HEK293 (cell line): Measurements from ENCODE around the gene XKR7.

ENCODE experiments used
- CTCF ChIA-PET: fragments of 350-600 bp; formaldehyde crosslinking; extraction: SDS; loops from one replicate; lab custom pipeline; 2021; ENCODE audit warnings: antibody characterized with exemption; lab: Yijun Ruan, JAX
- POLR2A ChIA-PET: fragments of 300-600 bp; formaldehyde crosslinking; extraction: SDS; loops from one replicate; lab custom pipeline; 2020; ENCODE audit warnings: antibody characterized with exemption, inconsistent platforms; lab: Yijun Ruan, JAX
- H3K27ac ChIP-seq: fragments of 200-500 bp; sonication (Bioruptor generic); 2 replicates; pipeline ENCODE4 v1.5.1; 2014; ENCODE audit warnings: low read depth, low read length, control low read depth, inconsistent platforms; ENCODE audit errors: extremely low read depth
- H3K36me3 ChIP-seq, 2 experiments: fragments of 200-500 bp in 1 of 2; sonication (Bioruptor generic) in 1 of 2; 1 replicate in 1 of 2; 2 replicates in 1 of 2; pipeline ENCODE4 v1.5.1; 2014 to 2017; ENCODE audit warnings: inconsistent platforms in 2 of 2, low read length in 2 of 2; ENCODE audit not compliant: control insufficient read depth in 2 of 2, insufficient read depth in 1 of 2
- H3K4me1 ChIP-seq: fragments of 200-500 bp; sonication (Bioruptor generic); 2 replicates; pipeline ENCODE4 v1.5.1; 2014; ENCODE audit warnings: mild to moderate bottlenecking, low read length, inconsistent platforms; ENCODE audit not compliant: control insufficient read depth, insufficient read depth
- H3K4me3 ChIP-seq: 2 replicates; pipeline ENCODE4 v1.5.1; 2011; ENCODE audit warnings: low read depth, mild to moderate bottlenecking, control low read depth, low read length, moderate library complexity
- H3K9me3 ChIP-seq: fragments of 200-500 bp; sonication (Bioruptor generic); 2 replicates; pipeline ENCODE4 v1.5.1; 2014; ENCODE audit warnings: low read depth, low read length, inconsistent platforms; ENCODE audit not compliant: control insufficient read depth, insufficient read depth
- GLIS1 ChIP-seq: fragments of 450-650 bp; formaldehyde crosslinking; IDR thresholded peaks from 2 replicates; pipeline ENCODE4 v1.5.1; 2016; ENCODE audit warnings: missing biosample characterization, missing genetic modification characterization
- GLIS2 ChIP-seq: fragments of 450-650 bp; formaldehyde crosslinking; IDR thresholded peaks from 2 replicates; pipeline ENCODE4 v1.5.1; 2016; ENCODE audit warnings: missing biosample characterization, missing genetic modification characterization
- KLF17 ChIP-seq: fragments of 450-650 bp; formaldehyde crosslinking; IDR thresholded peaks from 2 replicates; pipeline ENCODE4 v1.5.1; 2016; ENCODE audit warnings: missing biosample characterization, missing genetic modification characterization
- PATZ1 ChIP-seq: fragments of 450-650 bp; formaldehyde crosslinking; IDR thresholded peaks from 2 replicates; pipeline ENCODE4 v1.5.1; 2016; ENCODE audit warnings: missing biosample characterization, missing genetic modification characterization
- PRDM10 ChIP-seq: fragments of 450-650 bp; formaldehyde crosslinking; IDR thresholded peaks from 2 replicates; pipeline ENCODE4 v1.5.1; 2016; ENCODE audit warnings: missing biosample characterization, missing genetic modification characterization
- ZBTB17 ChIP-seq: fragments of 450-650 bp; formaldehyde crosslinking; IDR thresholded peaks from 2 replicates; pipeline ENCODE4 v1.5.1; 2016; ENCODE audit warnings: missing biosample characterization, missing genetic modification characterization
- ZBTB48 ChIP-seq: fragments of 450-650 bp; formaldehyde crosslinking; IDR thresholded peaks from 2 replicates; pipeline ENCODE4 v1.5.1; 2016; ENCODE audit warnings: missing biosample characterization, missing genetic modification characterization
- ZIC2 ChIP-seq: fragments of 450-650 bp; formaldehyde crosslinking; IDR thresholded peaks from 2 replicates; pipeline ENCODE4 v1.5.1; 2016; ENCODE audit warnings: missing biosample characterization, missing genetic modification characterization
- ZNF133 ChIP-seq: fragments of 450-650 bp; formaldehyde crosslinking; IDR thresholded peaks from 2 replicates; pipeline ENCODE4 v1.5.1; 2016; ENCODE audit warnings: missing biosample characterization, missing genetic modification characterization
- ZNF341 ChIP-seq: fragments of 450-650 bp; formaldehyde crosslinking; IDR thresholded peaks from 2 replicates; pipeline ENCODE4; 2016; ENCODE audit warnings: low read depth, missing biosample characterization, missing genetic modification characterization
- ZNF426 ChIP-seq: fragments of 450-650 bp; formaldehyde crosslinking; IDR thresholded peaks from 2 replicates; pipeline ENCODE4 v1.5.1; 2017; ENCODE audit warnings: missing biosample characterization, missing genetic modification characterization, mild to moderate bottlenecking, inconsistent platforms, moderate library complexity
- ZNF629 ChIP-seq: fragments of 450-650 bp; formaldehyde crosslinking; IDR thresholded peaks from 2 replicates; pipeline ENCODE4 v1.5.1; 2017; ENCODE audit warnings: missing biosample characterization, missing genetic modification characterization
- ZNF707 ChIP-seq: fragments of 450-650 bp; formaldehyde crosslinking; IDR thresholded peaks from 2 replicates; pipeline ENCODE4 v1.5.1; 2016; ENCODE audit warnings: missing biosample characterization, missing genetic modification characterization
- ZSCAN23 ChIP-seq: fragments of 450-650 bp; formaldehyde crosslinking; IDR thresholded peaks from 2 replicates; pipeline ENCODE4 v1.5.1; 2016; ENCODE audit warnings: missing biosample characterization, missing genetic modification characterization
- ZXDB ChIP-seq: fragments of 450-650 bp; formaldehyde crosslinking; IDR thresholded peaks from 2 replicates; pipeline ENCODE4 v1.5.1; 2016; ENCODE audit warnings: missing biosample characterization, missing genetic modification characterization

XKR7 gene

GRCh38 chr20:32007787-32008616 is 40.1 kb downstream of the XKR7 start:
- no peak for TF ChIP-seq ZNF629
- peak; percentile 46 for TF ChIP-seq ZIC2 (tag by site-specific recombination)
- TF ChIP-seq ZBTB48: peak; percentile 73
- TF ChIP-seq ZNF341 (tag by site-specific recombination): peak; percentile 88
- TF ChIP-seq ZXDB (tag by site-specific recombination): no peak
- no peak for TF ChIP-seq ZNF707 (tag by site-specific recombination)
- TF ChIP-seq KLF17 (tag by site-specific recombination): peak; percentile 50; the same call in 1 of the 2 replicates
- TF ChIP-seq GLIS1 (tag by site-specific recombination): peak; percentile 74
- no peak for TF ChIP-seq ZNF426 (tag by site-specific recombination)
- 0 out of 2 replicates have a peak, but pooled peaks have one; percentile 38 for TF ChIP-seq GLIS2 (tag by site-specific recombination)
- no peak for TF ChIP-seq ZNF133 (tag by site-specific recombination)
- TF ChIP-seq PATZ1 (tag by site-specific recombination): no peak
- TF ChIP-seq PRDM10 (tag by site-specific recombination): 0 out of 2 replicates have a peak, but pooled peaks have one; percentile 25
- TF ChIP-seq ZBTB17 (tag by site-specific recombination): peak; percentile 78; the same call in 1 of the 2 replicates
- H3K9me3 ChIP-seq: no peaks in the 10 kb centered on the region
- H3K4me3 ChIP-seq: no peak overlapping the region
- CTCF ChIA-PET: interaction anchor here (0.7 to 1.6 kb wide), 4 partner anchors 10 to 445 kb away, joined by 3 to 8 read pairs (median 4); no protein-coding TSS in a partner anchor
- no peaks in the 10 kb centered on the region for H3K36me3 ChIP-seq
- POLR2A ChIA-PET: no interaction called here
- H3K27ac ChIP-seq: no peak overlapping the region; the same call in 1 of the 2 replicates
- peaks cover 8% of the 10 kb centered on the region for H3K4me1 ChIP-seq

GRCh38 chr20:32009564-32009963 is 41.6 kb downstream of the XKR7 start:
- CTCF ChIA-PET: no interaction called here
- POLR2A ChIA-PET: no interaction called here
- Histone ChIP-seq H3K4me1 (peaks cover 8% of the 10 kb centered on the region), H3K36me3 (no peaks in the 10 kb centered on the region), H3K27ac (no peak overlapping the region), H3K4me3 (no peak overlapping the region)
- no peak for TF ChIP-seq ZSCAN23 (tag by site-specific recombination)
- TF ChIP-seq, all 188 proteins: peak for 0
- no peaks in the 10 kb centered on the region for H3K9me3 ChIP-seq
